AG10803 (cell line): ENCODE data around the gene QRSL1.
A peak's percentile ranks its signal among the peaks of the same experiment; 100 is the strongest.

Source experiments
- DNase-seq: peaks from one replicate; pipeline ENCODE4 v3.0.0; 2010; ENCODE audit warnings: low read depth
- H3K4me3 ChIP-seq: 2 replicates; pipeline ENCODE4 v1.5.1; 2011; ENCODE audit warnings: mild to moderate bottlenecking, low read length, control low read depth
- CTCF ChIP-seq: conservative IDR thresholded peaks from 2 replicates; pipeline ENCODE4 v1.5.1; 2011; ENCODE audit warnings: mild to moderate bottlenecking, low read length, control low read depth, inconsistent platforms

Gene QRSL1

DNA sequence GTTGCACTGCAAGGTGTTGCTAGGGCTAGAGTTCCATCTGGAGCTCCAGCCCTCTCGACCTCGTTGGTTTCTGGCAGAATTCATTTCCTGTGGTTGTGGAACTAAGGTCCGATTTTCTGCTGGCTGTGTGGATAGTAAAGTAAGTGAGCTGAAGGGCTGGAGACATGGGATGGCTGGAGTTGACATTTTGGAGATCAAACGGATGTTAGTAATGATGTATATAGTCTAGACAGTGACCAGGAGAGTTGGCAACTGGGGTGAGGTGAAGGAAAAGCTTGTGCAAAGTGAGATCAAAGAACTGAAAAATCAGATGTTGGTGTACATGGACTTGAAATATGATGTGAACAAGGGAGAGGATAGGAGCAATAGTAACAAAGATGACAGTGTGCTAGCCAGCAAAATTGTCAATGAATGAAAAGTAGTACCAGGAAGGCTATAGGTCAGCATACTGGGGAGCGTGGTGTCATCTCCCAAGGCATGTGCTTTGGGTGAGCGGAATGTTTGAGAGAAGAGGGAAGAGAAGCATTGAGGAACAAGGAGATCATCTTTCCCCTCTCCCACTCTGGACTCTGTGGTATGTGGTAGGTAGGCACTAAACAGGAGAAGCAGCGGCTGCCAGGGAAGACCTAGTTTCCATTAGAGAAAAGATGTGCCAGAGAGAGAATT lies 7.8 kb downstream of the QRSL1 start:
- no peak for TF ChIP-seq CTCF
- no peak for DNase-seq
- no peak overlapping the region for H3K4me3 ChIP-seq

DNA sequence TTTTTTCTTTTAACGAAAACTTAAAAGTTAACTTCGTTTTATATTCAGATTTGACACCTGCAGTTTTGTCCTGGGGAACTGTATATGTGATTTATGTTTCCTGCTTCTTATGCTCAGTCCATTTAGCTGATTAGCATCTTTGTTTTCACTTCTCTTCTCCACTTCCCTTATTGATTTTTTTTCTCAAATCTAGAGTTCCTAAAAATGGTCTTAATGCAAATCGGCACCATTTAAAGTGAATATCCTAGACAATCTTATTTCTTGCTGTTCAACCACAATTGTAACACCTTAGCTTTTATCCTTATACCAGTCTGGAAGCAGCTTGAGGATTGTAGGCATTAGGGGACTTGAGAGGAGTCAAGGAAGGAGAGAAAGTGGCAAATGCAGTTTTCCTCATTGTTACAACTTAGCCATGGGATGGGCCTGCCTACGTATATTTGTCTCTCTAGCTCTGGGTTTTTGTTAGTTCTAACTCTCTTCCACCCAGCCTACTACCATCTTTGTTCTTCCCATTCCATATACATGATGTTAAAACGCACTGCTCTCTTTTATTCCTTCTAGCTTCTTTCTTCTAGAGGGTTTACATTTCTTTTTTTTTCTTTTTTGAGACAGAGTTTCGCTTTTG lies 8.5 kb downstream of the QRSL1 start:
- no peak for DNase-seq

GRCh38 chr6:106639812-106640211 lies 10.4 kb downstream of the QRSL1 start:
- no peak for TF ChIP-seq CTCF
- H3K4me3 ChIP-seq: no peak overlapping the region
- DNase-seq: no peak

More for the DNA sequence above, 8.5 kb downstream of the QRSL1 start:
- H3K4me3 ChIP-seq: no peak overlapping the region
- TF ChIP-seq CTCF: no peak

- TF ChIP-seq CTCF: no peak
- H3K4me3 ChIP-seq: no peak overlapping the region
- DNase-seq: no peak
These were observed 13.1 kb downstream of the QRSL1 start for GRCh38 chr6:106642476-106642875.

- TF ChIP-seq CTCF: no peak
- peak; percentile 2 for DNase-seq
- no peak overlapping the region for H3K4me3 ChIP-seq
These were observed 13.7 kb downstream of the QRSL1 start for GRCh38 chr6:106643061-106643460.

DNA sequence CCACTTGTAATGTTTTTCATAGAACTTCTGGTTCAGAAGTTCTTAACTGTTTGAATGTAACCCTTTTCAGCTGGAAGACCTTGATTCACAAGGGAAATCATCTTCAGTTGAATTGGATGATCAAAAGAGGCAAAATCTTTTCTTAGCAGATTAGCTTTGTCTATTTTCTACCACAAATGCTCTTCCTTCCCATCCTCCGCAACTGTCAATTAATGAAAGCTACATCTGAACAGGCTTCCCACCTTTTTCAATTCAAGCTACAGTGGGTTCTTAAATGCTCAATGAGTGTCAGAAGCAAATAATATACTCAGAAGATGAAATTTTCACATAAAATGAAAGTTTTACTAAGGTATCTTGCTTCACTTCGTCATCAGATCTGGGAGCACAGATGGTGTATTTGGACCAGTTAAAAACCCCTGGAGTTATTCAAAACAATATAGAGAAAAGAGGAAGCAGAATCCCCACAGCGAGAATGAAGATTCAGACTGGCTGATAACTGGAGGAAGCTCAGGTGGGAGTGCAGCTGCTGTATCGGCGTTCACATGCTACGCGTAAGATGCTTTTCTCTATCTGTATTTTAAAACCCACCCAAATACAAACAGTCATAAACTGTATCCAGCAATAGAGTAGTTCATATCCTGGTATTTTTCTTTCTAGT lies 19.4 kb downstream of the QRSL1 start:
- TF ChIP-seq CTCF: no peak
- no peak overlapping the region for H3K4me3 ChIP-seq
- DNase-seq: no peak

DNA sequence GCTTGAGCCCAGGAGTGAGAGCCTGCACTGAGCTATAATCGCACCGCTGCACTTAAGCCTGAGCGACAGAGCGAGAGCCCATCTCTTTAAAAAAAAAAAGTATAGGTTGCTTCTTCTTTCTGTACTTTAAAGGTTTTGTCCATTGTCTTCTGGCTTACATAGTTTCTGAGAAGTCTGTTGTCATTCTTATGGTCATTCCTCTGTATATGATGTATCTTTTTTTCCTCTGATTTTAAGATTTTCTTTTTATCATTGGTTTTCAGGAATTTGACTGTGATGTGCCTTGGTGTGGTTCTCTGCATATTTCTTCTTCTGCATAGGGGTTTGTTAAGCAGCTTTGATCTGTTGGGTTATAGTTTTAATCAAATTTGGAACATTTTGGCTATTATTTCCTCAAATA lies 29.1 kb downstream of the QRSL1 start:
- H3K4me3 ChIP-seq: no peak overlapping the region
- no peak for DNase-seq
- no peak for TF ChIP-seq CTCF
